PFSK-1 (cell line): ENCODE data around the gene KAT8.

Source experiments
- FOXP2 ChIP-seq: optimal IDR thresholded peaks from 2 replicates; pipeline ENCODE3; 2011; ENCODE audit warnings: borderline replicate concordance, control low read depth, inconsistent platforms; ENCODE audit not compliant: insufficient read depth; ENCODE audit errors: extremely low read length, extremely low read depth
- POLR2AphosphoS5 ChIP-seq: IDR thresholded peaks from 2 replicates; pipeline ENCODE4 v1.6.1; 2012; ENCODE audit warnings: low read depth, mild to moderate bottlenecking, control low read depth, low read length, moderate library complexity
- SIN3A ChIP-seq: IDR thresholded peaks from 2 replicates; pipeline ENCODE4 v1.6.1; 2012; ENCODE audit warnings: mild to moderate bottlenecking, low read length, moderate library complexity, borderline replicate concordance; ENCODE audit not compliant: insufficient read depth
- TAF1 ChIP-seq: IDR thresholded peaks from 2 replicates; pipeline ENCODE4 v1.6.1; 2012; ENCODE audit warnings: low read length, control low read depth, borderline replicate concordance; ENCODE audit not compliant: insufficient read depth
- TF ChIP-seq, protein P1 (sequence below), 2 experiments: IDR thresholded peaks; 2 replicates each; pipeline versions ENCODE4 v1.6.1 to v1.8.0; 2011 to 2012; ENCODE audit warnings: low read depth in 2 of 2, low read length in 2 of 2, control low read depth in 1 of 2, inconsistent platforms in 1 of 2, mild to moderate bottlenecking in 1 of 2, moderate library complexity in 1 of 2; ENCODE audit not compliant: insufficient read depth in 1 of 2

The KAT8 gene

DNA sequence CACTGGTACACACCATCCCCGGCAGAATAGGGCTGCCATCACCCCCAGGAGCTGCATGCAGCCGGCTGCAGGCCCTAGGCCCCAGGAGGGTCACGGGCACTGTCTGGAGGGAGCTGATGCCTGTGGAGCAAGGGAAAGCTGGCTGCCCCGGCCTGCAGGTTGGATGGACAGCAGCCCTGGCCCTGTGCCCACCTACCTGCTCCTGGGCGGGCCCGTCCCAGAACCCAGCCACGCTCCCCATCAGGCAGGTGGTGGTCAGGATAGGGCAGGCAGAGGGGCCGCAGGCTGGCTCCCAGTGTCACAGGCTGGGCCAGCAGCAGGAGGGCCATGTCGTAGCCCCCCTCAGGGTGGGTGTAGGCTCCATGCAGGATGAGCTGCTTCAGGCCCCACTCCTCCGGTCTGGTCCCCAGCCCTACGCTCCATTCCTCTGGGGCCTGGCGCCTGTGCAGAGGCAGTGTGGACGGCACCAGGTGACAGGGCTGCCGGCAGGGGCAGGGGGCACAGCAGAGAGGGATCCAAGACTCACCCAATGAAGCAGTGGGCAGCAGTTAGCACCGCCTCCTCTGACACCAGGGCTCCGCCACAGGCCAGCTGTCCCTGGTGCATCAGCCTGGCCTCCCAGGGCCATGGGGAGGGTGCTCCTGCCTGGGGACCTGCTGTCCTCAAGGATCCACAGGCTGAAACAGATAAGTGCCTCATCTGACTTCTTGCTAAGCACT lies 32.7 kb upstream of the KAT8 start:
- TF ChIP-seq FOXP2: no peak

DNA sequence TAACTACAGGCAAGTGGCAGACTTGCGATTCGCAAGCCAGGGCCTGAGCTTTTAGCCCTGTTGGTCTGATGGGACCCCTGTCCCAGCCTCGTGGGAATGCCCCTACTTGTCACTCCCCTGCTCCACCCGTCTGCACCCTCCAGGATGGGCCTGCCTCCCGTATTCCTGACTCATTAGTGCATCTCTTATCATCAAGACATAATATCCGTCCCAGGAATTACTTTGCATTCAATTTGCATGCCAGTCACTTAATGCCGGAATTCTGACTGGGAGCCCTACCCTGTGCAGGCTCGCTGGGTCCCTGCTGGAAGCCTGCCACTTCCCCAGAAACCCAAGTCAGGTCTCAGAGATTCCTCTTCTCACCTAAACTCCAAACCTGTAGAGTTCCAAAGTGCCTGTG lies 32.1 kb upstream of the KAT8 start:
- TF ChIP-seq POLR2AphosphoS5 (no peak), FOXP2 (no peak), SIN3A (no peak), TAF1 (no peak)
- TF ChIP-seq, protein P1, sequence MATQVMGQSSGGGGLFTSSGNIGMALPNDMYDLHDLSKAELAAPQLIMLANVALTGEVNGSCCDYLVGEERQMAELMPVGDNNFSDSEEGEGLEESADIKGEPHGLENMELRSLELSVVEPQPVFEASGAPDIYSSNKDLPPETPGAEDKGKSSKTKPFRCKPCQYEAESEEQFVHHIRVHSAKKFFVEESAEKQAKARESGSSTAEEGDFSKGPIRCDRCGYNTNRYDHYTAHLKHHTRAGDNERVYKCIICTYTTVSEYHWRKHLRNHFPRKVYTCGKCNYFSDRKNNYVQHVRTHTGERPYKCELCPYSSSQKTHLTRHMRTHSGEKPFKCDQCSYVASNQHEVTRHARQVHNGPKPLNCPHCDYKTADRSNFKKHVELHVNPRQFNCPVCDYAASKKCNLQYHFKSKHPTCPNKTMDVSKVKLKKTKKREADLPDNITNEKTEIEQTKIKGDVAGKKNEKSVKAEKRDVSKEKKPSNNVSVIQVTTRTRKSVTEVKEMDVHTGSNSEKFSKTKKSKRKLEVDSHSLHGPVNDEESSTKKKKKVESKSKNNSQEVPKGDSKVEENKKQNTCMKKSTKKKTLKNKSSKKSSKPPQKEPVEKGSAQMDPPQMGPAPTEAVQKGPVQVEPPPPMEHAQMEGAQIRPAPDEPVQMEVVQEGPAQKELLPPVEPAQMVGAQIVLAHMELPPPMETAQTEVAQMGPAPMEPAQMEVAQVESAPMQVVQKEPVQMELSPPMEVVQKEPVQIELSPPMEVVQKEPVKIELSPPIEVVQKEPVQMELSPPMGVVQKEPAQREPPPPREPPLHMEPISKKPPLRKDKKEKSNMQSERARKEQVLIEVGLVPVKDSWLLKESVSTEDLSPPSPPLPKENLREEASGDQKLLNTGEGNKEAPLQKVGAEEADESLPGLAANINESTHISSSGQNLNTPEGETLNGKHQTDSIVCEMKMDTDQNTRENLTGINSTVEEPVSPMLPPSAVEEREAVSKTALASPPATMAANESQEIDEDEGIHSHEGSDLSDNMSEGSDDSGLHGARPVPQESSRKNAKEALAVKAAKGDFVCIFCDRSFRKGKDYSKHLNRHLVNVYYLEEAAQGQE (IDR thresholded peaks at IDR 0.05; ENCODE audit: insufficient read depth in 1 of 2, low read depth in 2 of 2, low read length in 2 of 2): no peak

DNA sequence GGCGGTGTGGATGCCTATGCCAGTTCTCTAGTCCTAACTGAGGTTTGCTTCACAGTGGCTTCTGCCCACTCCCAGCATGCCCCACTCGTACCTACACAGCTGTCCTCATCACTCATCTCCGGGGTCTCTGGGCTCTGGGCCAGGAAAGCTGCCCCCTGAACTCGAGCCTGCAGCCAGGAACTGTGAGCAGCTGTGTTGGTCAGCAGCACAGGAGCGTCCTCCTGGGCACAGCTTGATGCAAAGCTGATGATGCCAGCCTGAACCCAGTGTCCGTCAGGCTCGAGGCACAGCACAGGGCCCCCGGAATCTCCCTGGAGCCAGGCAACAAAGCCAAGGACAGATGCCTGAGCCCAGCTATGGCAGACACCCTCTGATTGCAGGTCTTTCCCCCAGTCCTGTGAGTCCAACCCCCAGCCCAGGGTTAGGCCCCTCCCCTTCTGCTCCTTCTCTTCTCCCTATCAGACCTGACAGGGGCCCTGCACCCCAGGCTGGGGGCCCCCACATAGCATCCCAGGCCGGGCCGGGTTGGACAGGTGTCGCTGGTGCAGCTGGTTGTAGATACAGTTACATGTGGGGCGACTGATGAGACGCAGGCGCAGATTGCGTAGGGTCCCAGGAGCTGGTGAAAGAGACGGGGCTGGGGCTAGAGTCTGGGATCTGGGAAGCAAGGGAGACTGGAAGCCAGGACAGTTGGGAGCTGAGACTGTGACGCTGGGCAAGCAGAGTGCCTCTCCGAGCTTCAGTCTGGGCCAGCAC lies 31.4 kb upstream of the KAT8 start:
- no peak for TF ChIP-seq POLR2AphosphoS5
- TF ChIP-seq SIN3A: no peak
- TF ChIP-seq FOXP2: no peak
- TF ChIP-seq, protein P1 (IDR thresholded peaks at IDR 0.05; ENCODE audit: insufficient read depth in 1 of 2, low read depth in 2 of 2, low read length in 2 of 2): no peak
- TF ChIP-seq TAF1: no peak

DNA sequence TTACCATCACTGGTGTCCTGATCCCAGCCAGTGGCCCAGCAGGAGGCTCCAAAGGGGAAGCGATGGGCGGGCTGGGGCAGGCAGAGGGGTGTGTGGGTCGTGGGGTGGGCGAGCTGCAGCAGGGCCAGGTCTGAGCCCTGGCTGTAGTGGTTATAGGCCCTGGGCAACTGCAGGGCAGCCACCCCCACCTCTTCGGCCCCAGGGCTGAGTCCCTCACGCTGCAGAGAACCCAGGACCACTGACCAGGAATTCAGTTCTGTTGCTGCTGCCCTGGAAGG lies 30.9 kb upstream of the KAT8 start:
- TF ChIP-seq POLR2AphosphoS5 (no peak), SIN3A (no peak), FOXP2 (no peak), TAF1 (no peak)
- TF ChIP-seq, protein P1 (IDR thresholded peaks at IDR 0.05; ENCODE audit: insufficient read depth in 1 of 2, low read depth in 2 of 2, low read length in 2 of 2): no peak

DNA sequence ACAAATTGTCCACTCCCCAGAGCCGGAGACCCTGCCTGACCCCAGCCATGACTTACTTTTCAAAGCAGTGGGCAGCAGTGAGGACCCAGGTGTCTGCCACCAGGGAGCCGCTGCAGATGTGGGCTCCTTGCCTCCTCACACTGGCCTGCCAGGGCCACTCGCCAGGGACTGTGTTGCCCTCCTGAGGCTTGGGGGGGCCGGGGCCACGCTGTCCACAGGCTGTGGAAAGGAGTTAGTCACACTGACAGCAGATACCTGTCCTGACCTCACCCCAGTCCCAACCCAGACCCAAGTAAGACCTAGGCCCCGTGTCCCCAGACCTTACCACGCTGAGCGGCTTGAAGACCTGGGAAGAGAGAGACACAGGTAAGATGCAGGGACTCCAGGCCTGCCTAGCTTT lies 30.0 kb upstream of the KAT8 start:
- TF ChIP-seq, protein P1 (IDR thresholded peaks at IDR 0.05; ENCODE audit: insufficient read depth in 1 of 2, low read depth in 2 of 2, low read length in 2 of 2): no peak
- TF ChIP-seq FOXP2 (no peak), SIN3A (no peak), TAF1 (no peak), POLR2AphosphoS5 (no peak)
